K562 (cell line): ENCODE data around the gene HS3ST3A1. TPM values are rescaled to one million over a fixed set of nuclear protein-coding genes. Genes with fewer than 3 reads are reported as not detected.

Experiments used
- ATAC-seq: fragments of 200-7000 bp; cut with Tn5 transposase; 3 replicates; pipeline ENCODE4 v1.9.1; 2020; ENCODE audit warnings: moderate library complexity
- BruUV-seq: library from RNA; stranded (reverse); fragments of 400-500 nt; replicated peaks from 2 replicates; lab custom pipeline; 2021; lab: Mats Ljungman, UMichigan
- CTCF ChIA-PET: fragments of 300-600 bp; formaldehyde crosslinking; extraction: SDS; loops from one replicate; lab custom pipeline; 2021; ENCODE audit warnings: low intra/inter-chr PET ratio; lab: Yijun Ruan, JAX
- POLR2A ChIA-PET: fragments of 300-600, 350-650 bp; sonication (Branson Sonifier 250); formaldehyde crosslinking; extraction: SDS; loops from one replicate; lab custom pipeline; 2021; ENCODE audit warnings: antibody characterized with exemption, inconsistent platforms; lab: Yijun Ruan, JAX
- DNase-seq, 4 experiments: peaks; one replicate each; pipeline versions ENCODE4 v3.0.0 to v3.0.0-alpha.2; 2011 to 2018; ENCODE audit warnings: low spot score in 3 of 4, mixed read lengths in 3 of 4; ENCODE audit errors: extremely low read depth in 1 of 4
- FAIRE-seq: peaks from 2 replicates; lab custom pipeline; 2011; peaks lifted over from hg19 to GRCh38; lab: Jason Lieb, UNC
- H2AFZ ChIP-seq: 2 replicates; pipeline ENCODE4 v1.6.0; 2011; ENCODE audit warnings: low read depth, low read length, control low read depth, inconsistent platforms
- H3K27ac ChIP-seq: fragments of 200-600 bp; 3 replicates; pipeline ENCODE4 v1.8.0; 2011; ENCODE audit warnings: low read depth, mild to moderate bottlenecking, control low read depth, inconsistent platforms, low read length, moderate library complexity, mixed read lengths; ENCODE audit errors: extremely low read depth
- H3K27me3 ChIP-seq, 2 experiments: fragments of 300-600 bp in 1 of 2; 2 replicates in 1 of 2; 3 replicates in 1 of 2; pipeline versions ENCODE4 v1.6.0 to v1.8.0; 2011; ENCODE audit warnings: inconsistent platforms in 2 of 2, low read length in 2 of 2, mild to moderate bottlenecking in 1 of 2, mixed read lengths in 1 of 2, moderate library complexity in 1 of 2; ENCODE audit not compliant: control insufficient read depth in 2 of 2, insufficient read depth in 2 of 2
- H3K36me3 ChIP-seq: fragments of 300-600 bp; 3 replicates; pipeline ENCODE4 v1.8.0; 2011; ENCODE audit warnings: mild to moderate bottlenecking, low read length, inconsistent platforms; ENCODE audit not compliant: control insufficient read depth, insufficient read depth
- H3K4me1 ChIP-seq, 2 experiments: fragments of 200-600 bp in 1 of 2; replicated peaks in 1 of 2; 2 replicates in 1 of 2; 3 replicates in 1 of 2; pipeline versions ENCODE4 v1.5.1 to v1.8.0; 2011; ENCODE audit warnings: inconsistent platforms in 2 of 2, low read length in 2 of 2, mild to moderate bottlenecking in 1 of 2, mixed read lengths in 1 of 2, moderate library complexity in 1 of 2; ENCODE audit not compliant: control insufficient read depth in 2 of 2, insufficient read depth in 2 of 2
- H3K4me2 ChIP-seq: 2 replicates; pipeline ENCODE4 v1.6.1; 2011; ENCODE audit warnings: low read length, control low read depth, inconsistent platforms, mixed read lengths; ENCODE audit not compliant: insufficient read depth
- H3K4me3 ChIP-seq: fragments of 200-600 bp; sonication (generic), shearing (Covaris generic); 2 replicates; pipeline ENCODE4 v1.5.1; 2016; ENCODE audit warnings: control low read depth, inconsistent platforms
- H3K79me2 ChIP-seq: fragments of 200-600 bp; 3 replicates; pipeline ENCODE4 v1.8.0; 2011; ENCODE audit warnings: low read length, inconsistent platforms; ENCODE audit not compliant: control insufficient read depth, insufficient read depth
- H3K9ac ChIP-seq, 2 experiments: 2 replicates each; pipeline versions ENCODE4 v1.6.0 to v1.6.1; 2011; ENCODE audit warnings: low read depth in 2 of 2, low read length in 2 of 2, control low read depth in 1 of 2, inconsistent platforms in 1 of 2, mild to moderate bottlenecking in 1 of 2, mixed read lengths in 1 of 2; ENCODE audit not compliant: insufficient read depth in 1 of 2
- H3K9me1 ChIP-seq: one replicate; pipeline ENCODE4 v1.6.0; 2011; ENCODE audit warnings: inconsistent platforms, mild to moderate bottlenecking, low read length, moderate library complexity; ENCODE audit not compliant: control insufficient read depth, insufficient read depth
- H3K9me3 ChIP-seq: replicated peaks from 2 replicates; pipeline ENCODE4 v1.5.1; 2011; ENCODE audit warnings: low read depth, low read length, inconsistent platforms; ENCODE audit not compliant: control insufficient read depth, insufficient read depth
- H4K20me1 ChIP-seq: replicated peaks from 2 replicates; pipeline ENCODE4 v1.6.1; 2011; ENCODE audit warnings: low read length, inconsistent platforms, mixed read lengths; ENCODE audit not compliant: control insufficient read depth, insufficient read depth
- ATF1 ChIP-seq, 2 experiments: fragments of 450-650 bp in 1 of 2; IDR thresholded peaks; 2 replicates each; pipeline ENCODE4 v1.6.1; 2016; ENCODE audit warnings: missing compliant biosample characterization in 1 of 2, missing genetic modification characterization in 1 of 2
- CEBPB ChIP-seq: fragments of 450-650 bp; IDR thresholded peaks from 2 replicates; pipeline ENCODE4 v1.6.1; 2016; ENCODE audit warnings: missing genetic modification characterization, missing compliant biosample characterization
- CEBPG ChIP-seq, 3 experiments: fragments of 200-800 bp in 1 of 3; sonication (Bioruptor generic) in 1 of 3; sonication (generic) in 1 of 3; formaldehyde crosslinking in 1 of 3; IDR thresholded peaks in 2 of 3; conservative IDR thresholded peaks in 1 of 3; 2 replicates each; pipeline versions ENCODE4 v1.6.1 to v1.8.0; 2016 to 2022; ENCODE audit warnings: missing compliant biosample characterization in 2 of 3, missing genetic modification characterization in 2 of 3, mild to moderate bottlenecking in 1 of 3, missing genetic modification reagents in 1 of 3
- ELF1 ChIP-seq: fragments of 200-800 bp; sonication (Bioruptor generic); IDR thresholded peaks from 2 replicates; pipeline ENCODE4 v1.6.1; 2016; ENCODE audit warnings: missing genetic modification characterization, missing compliant biosample characterization
- FOXJ2 ChIP-seq: fragments of 200-800 bp; sonication (Bioruptor generic); IDR thresholded peaks from 2 replicates; pipeline ENCODE4 v1.6.1; 2016; ENCODE audit warnings: missing genetic modification characterization, missing compliant biosample characterization
- JUNB ChIP-seq: fragments of 450-650 bp; formaldehyde crosslinking; conservative IDR thresholded peaks from 2 replicates; pipeline ENCODE4 v1.4.0; 2020; ENCODE audit warnings: mild to moderate bottlenecking
- KLF16 ChIP-seq: IDR thresholded peaks from 2 replicates; pipeline ENCODE4 v1.6.1; 2016; ENCODE audit warnings: antibody characterized with exemption
- MAFK ChIP-seq: IDR thresholded peaks from 2 replicates; pipeline ENCODE4 v1.6.1; 2011; ENCODE audit warnings: low read length, improper control_type of control experiment
- NFRKB ChIP-seq: fragments of 450-650 bp; IDR thresholded peaks from 2 replicates; pipeline ENCODE4 v1.6.1; 2016; ENCODE audit warnings: low read depth
- NFYB ChIP-seq: IDR thresholded peaks from 2 replicates; pipeline ENCODE4 v1.6.1; 2011; ENCODE audit warnings: mild to moderate bottlenecking, moderate library complexity; ENCODE audit not compliant: insufficient read length; ENCODE audit errors: extremely low read depth
- RAD51 ChIP-seq: fragments of 450-650 bp; IDR thresholded peaks from 2 replicates; pipeline ENCODE4 v1.7.1; 2016; ENCODE audit warnings: low read depth, mild to moderate bottlenecking, borderline replicate concordance
- SAFB ChIP-seq: fragments of 200-400 bp; formaldehyde crosslinking; IDR thresholded peaks from 2 replicates; pipeline ENCODE4 v1.6.1; 2017; ENCODE audit warnings: low read depth, low read length, borderline replicate concordance
- XRCC4 ChIP-seq: IDR thresholded peaks from one replicate; pipeline ENCODE4 v1.6.1; 2011; ENCODE audit not compliant: insufficient read depth, insufficient read length; ENCODE audit errors: extremely low read depth
- ZNF23 ChIP-seq: fragments of 250-450 bp; sonication (Bioruptor Pico); IDR thresholded peaks from 2 replicates; pipeline ENCODE4 v1.4.0; 2020; ENCODE audit warnings: mild to moderate bottlenecking
- ZNF76 ChIP-seq: fragments of 250-450 bp; sonication (Bioruptor Pico); IDR thresholded peaks from 2 replicates; pipeline ENCODE4 v1.4.0; 2020; ENCODE audit warnings: mild to moderate bottlenecking, moderate library complexity, borderline replicate concordance
- WGBS: fragments of 100-300 bp; shearing (Covaris generic); methylation state at CpG from one replicate; pipeline ENCODE4 v1.1.6; 2016; ENCODE audit warnings: low coverage, mixed read lengths; ENCODE audit not compliant: insufficient coverage; ENCODE audit errors: missing lambda C conversion rate; 5-methylcytosine and 5-hydroxymethylcytosine counted together
- in situ Hi-C: fragments of 300-500 bp; cut with MboI; formaldehyde crosslinking; loops from 4 replicates; pipeline ENCODE4 v1.15.0; 2018; ENCODE audit warnings: inconsistent platforms, mixed read lengths
- intact Hi-C: fragments of 100-400 bp; cut with micrococcal nuclease; formaldehyde crosslinking; loops from 2 replicates; pipeline ENCODE4 v1.14.2; 2022
- polyA plus RNA-seq, 8 experiments: library from polyadenylated mRNA; depleted of rRNA in 4 of 8; stranded (reverse) in 5 of 8; unstranded in 3 of 8; fragments of >200 nt; fragmentation: Nextera tagmentation in 2 of 8; fragmentation: Illumina TruSeq in 1 of 8; extraction: Ambion mirVana in 2 of 8; extraction: Trizol in 1 of 8; gene quantifications; 2 replicates each; pipeline versions ENCODE4 v1.2.1 to v1.2.3, GENCODE V29; 2011 to 2014; ENCODE audit warnings: inconsistent platforms in 1 of 8, missing spikeins in 1 of 8
- total RNA-seq, 7 experiments: library from RNA; depleted of rRNA in 6 of 7; stranded (reverse); fragments of >200 nt in 6 of 7; fragmentation: Illumina TruSeq in 2 of 7; extraction: Trizol in 2 of 7; gene quantifications; 2 replicates each; pipeline versions ENCODE4 v1.2.1 to v1.2.3, GENCODE V29; 2011 to 2021; ENCODE audit warnings: low replicate concordance in 1 of 7
- TF ChIP-seq, protein P1 (sequence below): fragments of 450-650 bp; IDR thresholded peaks from 2 replicates; pipeline ENCODE4 v1.6.1; 2014; ENCODE audit warnings: low read depth, mild to moderate bottlenecking, moderate library complexity, borderline replicate concordance

Gene HS3ST3A1
- total and polyA plus RNA-seq, 9 of the 15 experiments (the other 6 are each of a cell fraction or from before 2014, with no cell fraction given), result 0.25 to 14.8 (median 2.3) TPM

DNA sequence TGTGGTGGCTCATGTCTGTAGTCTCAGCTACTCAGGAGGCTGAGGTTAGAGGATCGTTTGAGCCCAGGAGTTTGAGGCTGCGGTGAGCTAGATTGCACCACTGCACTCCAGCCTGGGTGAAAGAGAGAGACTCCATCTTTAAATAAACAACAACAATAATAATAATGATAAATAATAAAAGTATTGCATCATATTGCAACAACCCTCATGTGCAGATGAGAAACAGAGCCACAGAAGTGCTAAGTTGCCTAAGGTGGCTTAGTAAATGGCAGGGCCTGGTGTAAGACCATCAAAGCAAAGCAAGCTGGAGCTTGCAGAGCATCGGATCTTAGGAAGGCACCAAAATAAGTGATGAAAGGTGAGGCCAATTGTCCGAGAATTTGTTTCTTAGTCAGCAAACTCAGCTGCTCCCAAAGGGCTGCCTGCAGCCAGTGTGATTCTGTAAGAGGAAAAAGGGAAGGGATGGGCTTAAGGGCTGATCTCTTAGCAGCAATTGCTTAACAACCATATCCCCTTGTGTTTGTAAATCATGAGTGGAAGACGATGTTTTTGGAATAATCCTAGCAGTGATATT is 45.3 kb upstream of the HS3ST3A1 start:
- Histone ChIP-seq H3K4me1 (no peaks in the 10 kb centered on the region), H3K9me1 (no peaks in the 10 kb centered on the region), H3K9me3 (no peaks in the 10 kb centered on the region), H3K36me3 (no peaks in the 10 kb centered on the region), H4K20me1 (no peaks in the 10 kb centered on the region), H3K27me3 (peaks cover 0 to 18% of the 10 kb centered on the region in 2 experiments; a peak in 3 of 5 replicates), H3K27ac (no peak overlapping the region), H2AFZ (no peak overlapping the region), H3K4me3 (no peak overlapping the region), H3K9ac (no peak overlapping the region), H3K79me2 (no peaks in the 10 kb centered on the region), H3K4me2 (no peak overlapping the region)
- intact Hi-C loops, result no loop called here
- in situ Hi-C loops, result no loop called here
- ATAC-seq (no peak), DNase-seq (no peak), FAIRE-seq (no peak)
- 0% methylated on average over 4 of the region's 5 CpGs for WGBS
- no peak for TF ChIP-seq RAD51
- TF ChIP-seq CEBPG (CRISPR knock-in tag; IDR thresholded peaks at IDR 0.05), result no peak
- TF ChIP-seq CEBPG (tag; conservative IDR thresholded peaks at IDR 0.05 in 1 of 2, IDR thresholded peaks at IDR 0.05 in 1 of 2), result peak; percentile 49 to 89; a peak in 3 of 4 replicates
- TF ChIP-seq CEBPB (tag), result peak; percentile 40; the same call in 1 of the 2 replicates
- TF ChIP-seq NFRKB, result no peak
- ChIA-PET CTCF (no interaction called here), POLR2A (interaction anchor here (0.6 kb wide), 1 partner anchor 104 kb away, joined by 3 read pairs; no protein-coding TSS in a partner anchor)
- no TSS peak for BruUV-seq

DNA sequence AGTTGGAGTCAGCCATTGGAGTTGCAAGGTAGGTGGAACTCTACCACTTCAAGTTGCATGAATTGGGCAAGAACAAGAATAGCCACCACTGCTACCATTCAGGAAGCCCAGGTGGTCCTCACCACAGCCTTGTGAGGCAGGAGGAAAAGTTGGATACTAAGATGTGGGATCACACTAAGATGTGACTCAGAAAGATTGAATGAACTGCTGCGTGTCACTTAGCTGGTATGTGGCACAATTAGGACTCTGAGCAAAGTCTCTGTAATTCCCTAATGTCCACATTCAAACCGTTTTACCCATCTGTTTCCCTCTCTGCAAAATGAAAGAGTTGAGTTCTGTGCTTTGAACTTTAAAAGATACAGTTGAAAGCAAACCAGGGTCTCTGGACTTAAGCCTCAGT is 44.7 kb upstream of the HS3ST3A1 start:
- in situ Hi-C loops, result no loop called here
- ChIA-PET CTCF (no interaction called here), POLR2A (no interaction called here)
- no peaks in the 10 kb centered on the region for H3K9me1 ChIP-seq
- no peaks in the 10 kb centered on the region for H4K20me1 ChIP-seq
- no peak for DNase-seq
- no peak overlapping the region for H3K9ac ChIP-seq
- BruUV-seq, result no TSS peak
- no peak overlapping the region for H3K27ac ChIP-seq
- H3K36me3 ChIP-seq, result no peaks in the 10 kb centered on the region
- no peak overlapping the region for H3K4me3 ChIP-seq
- no peak for ATAC-seq
- no peak overlapping the region for H2AFZ ChIP-seq
- 0% methylated on average over 2 of the region's 2 CpGs for WGBS
- no peaks in the 10 kb centered on the region for H3K79me2 ChIP-seq
- FAIRE-seq, result no peak
- H3K9me3 ChIP-seq, result no peaks in the 10 kb centered on the region
- no peaks in the 10 kb centered on the region for H3K4me1 ChIP-seq
- intact Hi-C loops, result no loop called here
- no peak overlapping the region for H3K4me2 ChIP-seq
- peaks cover 0 to 18% of the 10 kb centered on the region in 2 experiments; a peak in 3 of 5 replicates for H3K27me3 ChIP-seq
- TF ChIP-seq NFYB (no peak), MAFK (no peak), ZNF23 (CRISPR knock-in tag) (no peak), JUNB (CRISPR knock-in tag) (no peak), FOXJ2 (no peak), ELF1 (tag) (no peak), KLF16 (no peak), XRCC4 (no peak), ATF1 (CRISPR knock-in tag; IDR thresholded peaks at IDR 0.05) (no peak), ATF1 (tag; IDR thresholded peaks at IDR 0.05) (no peak), SAFB (no peak), ZNF76 (CRISPR knock-in tag) (no peak)
- TF ChIP-seq, protein P1, sequence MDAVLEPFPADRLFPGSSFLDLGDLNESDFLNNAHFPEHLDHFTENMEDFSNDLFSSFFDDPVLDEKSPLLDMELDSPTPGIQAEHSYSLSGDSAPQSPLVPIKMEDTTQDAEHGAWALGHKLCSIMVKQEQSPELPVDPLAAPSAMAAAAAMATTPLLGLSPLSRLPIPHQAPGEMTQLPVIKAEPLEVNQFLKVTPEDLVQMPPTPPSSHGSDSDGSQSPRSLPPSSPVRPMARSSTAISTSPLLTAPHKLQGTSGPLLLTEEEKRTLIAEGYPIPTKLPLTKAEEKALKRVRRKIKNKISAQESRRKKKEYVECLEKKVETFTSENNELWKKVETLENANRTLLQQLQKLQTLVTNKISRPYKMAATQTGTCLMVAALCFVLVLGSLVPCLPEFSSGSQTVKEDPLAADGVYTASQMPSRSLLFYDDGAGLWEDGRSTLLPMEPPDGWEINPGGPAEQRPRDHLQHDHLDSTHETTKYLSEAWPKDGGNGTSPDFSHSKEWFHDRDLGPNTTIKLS, result no peak
